Mesodermal cell (in vitro differentiated cells): Measurements from ENCODE around the gene EIF4B.
"Not testable (repeated sequence)": the region's sequence is repeated elsewhere in the genome, so short reads cannot be mapped to it uniquely, and the experiment has no call there.

ENCODE experiments used
- H3K27ac ChIP-seq: 2 replicates; pipeline ENCODE4 v1.7.0; 2013; ENCODE audit warnings: mild to moderate bottlenecking, low read depth, low read length, moderate library complexity; ENCODE audit not compliant: severe bottlenecking
- H3K36me3 ChIP-seq: 2 replicates; pipeline ENCODE4 v1.7.1; 2013; ENCODE audit warnings: mild to moderate bottlenecking, low read length, moderate library complexity; ENCODE audit not compliant: control insufficient read depth, insufficient read depth
- H3K4me1 ChIP-seq: one replicate; pipeline ENCODE4 v1.7.1; 2013; ENCODE audit warnings: mild to moderate bottlenecking, low read length; ENCODE audit not compliant: insufficient read depth, control insufficient read depth, poor library complexity, severe bottlenecking
- H3K4me3 ChIP-seq: 2 replicates; pipeline ENCODE4 v1.7.0; 2013; ENCODE audit warnings: low read length, control low read depth, mild to moderate bottlenecking; ENCODE audit not compliant: insufficient read depth, poor library complexity, severe bottlenecking; ENCODE audit errors: extremely low read depth
- H3K9me3 ChIP-seq: 2 replicates; pipeline ENCODE4 v1.7.1; 2013; ENCODE audit warnings: mild to moderate bottlenecking, low read length, moderate library complexity; ENCODE audit not compliant: control insufficient read depth
- WGBS, 2 experiments: methylation state at CpG; one replicate each; pipeline ENCODE4 v1.1.5; 2013; ENCODE audit warnings: missing lambda C conversion rate in 2 of 2; ENCODE audit not compliant: insufficient coverage in 2 of 2; 5-methylcytosine and 5-hydroxymethylcytosine counted together

The EIF4B gene

DNA sequence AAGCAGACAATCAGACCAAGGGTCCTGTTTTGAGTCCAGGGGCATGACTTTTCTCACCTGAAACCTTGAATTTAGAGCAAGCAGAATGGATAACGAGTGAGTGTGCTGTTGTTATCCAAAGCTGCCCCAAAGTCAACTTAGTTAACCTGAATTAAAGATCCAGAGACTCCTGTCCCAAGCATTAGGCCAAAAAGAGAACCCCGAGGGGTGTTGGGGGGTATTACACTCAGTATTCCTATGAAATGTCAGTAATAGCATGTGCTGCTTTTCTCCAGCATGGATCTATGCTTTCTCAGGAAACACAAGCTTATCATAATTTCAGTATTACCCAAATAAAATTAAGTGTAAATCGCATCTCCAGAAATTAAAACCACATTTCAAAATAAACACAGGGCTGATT is 19.0 kb downstream of the EIF4B start:
- peaks cover 90% of the 10 kb centered on the region for H3K36me3 ChIP-seq
- WGBS, 2 experiments = 100% methylated on average over 1 of the region's 3 CpGs; no CpG with 5 or more reads in 1 of the 2 experiments
- H3K27ac ChIP-seq = no peak overlapping the region
- H3K4me1 ChIP-seq = no peaks in the 10 kb centered on the region
- H3K4me3 ChIP-seq = no peak overlapping the region
- H3K9me3 ChIP-seq = no peaks in the 10 kb centered on the region

GRCh38 chr12:53027014-53027413 is 20.8 kb downstream of the EIF4B start:
- H3K36me3 ChIP-seq = peaks cover 93% of the 10 kb centered on the region
- not testable (repeated sequence) for H3K4me1 ChIP-seq, H3K4me3 ChIP-seq, H3K27ac ChIP-seq, H3K9me3 ChIP-seq
- WGBS, 2 experiments = 85 to 86% methylated on average over 7 to 9 of the region's 13 CpGs

- H3K4me1 ChIP-seq = peaks cover 14% of the 10 kb centered on the region
- WGBS, 2 experiments = no CpG with 5 or more reads among the region's 3 CpGs
- no peaks in the 10 kb centered on the region for H3K9me3 ChIP-seq
- H3K4me3 ChIP-seq = no peak overlapping the region
- peaks cover 92% of the 10 kb centered on the region for H3K36me3 ChIP-seq
- H3K27ac ChIP-seq = no peak overlapping the region
These were observed 25.4 kb downstream of the EIF4B start for GRCh38 chr12:53031616-53032015.

GRCh38 chr12:53033832-53034231 is 27.6 kb downstream of the EIF4B start:
- WGBS, 2 experiments = 80 to 97% methylated on average over 1 to 8 of the region's 10 CpGs
- peaks cover 91% of the 10 kb centered on the region for H3K36me3 ChIP-seq
- not testable (repeated sequence) for H3K9me3 ChIP-seq, H3K4me3 ChIP-seq
- H3K27ac ChIP-seq = peak overlapping the region; percentile 33
- peaks cover 14% of the 10 kb centered on the region for H3K4me1 ChIP-seq

GRCh38 chr12:53034459-53034858 is 28.2 kb downstream of the EIF4B start:
- peak overlapping the region; percentile 33 for H3K27ac ChIP-seq
- no peaks in the 10 kb centered on the region for H3K9me3 ChIP-seq
- H3K4me1 ChIP-seq = peaks cover 14% of the 10 kb centered on the region
- H3K4me3 ChIP-seq = no peak overlapping the region
- WGBS, 2 experiments = 86 to 94% methylated on average over 3 to 6 of the region's 8 CpGs
- peaks cover 91% of the 10 kb centered on the region for H3K36me3 ChIP-seq

DNA sequence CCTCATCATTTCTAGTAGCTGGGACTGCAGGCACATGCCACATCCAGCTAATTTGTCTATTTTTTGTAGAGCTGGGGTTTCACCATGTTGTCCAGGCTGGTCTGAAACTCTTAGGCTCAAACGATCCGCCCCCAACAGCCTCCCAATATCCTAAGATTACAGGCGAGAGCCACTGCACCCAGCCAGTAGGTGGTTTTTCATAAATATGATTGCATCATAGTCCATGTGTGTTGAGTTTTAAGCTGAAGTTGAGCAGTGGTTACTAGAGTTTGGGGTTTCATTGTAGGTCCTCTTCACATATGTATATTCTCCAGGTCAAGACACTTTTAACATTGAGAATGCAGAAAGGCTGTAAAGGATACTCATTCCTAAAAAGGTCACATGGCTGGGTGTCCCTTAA is 30.5 kb downstream of the EIF4B start:
- Histone ChIP-seq H3K9me3 (no peaks in the 10 kb centered on the region), H3K4me3 (no peak overlapping the region), H3K4me1 (peaks cover 11% of the 10 kb centered on the region), H3K36me3 (peaks cover 91% of the 10 kb centered on the region), H3K27ac (peak overlapping the region; percentile 16)
- WGBS, 2 experiments = 100% methylated on average over 3 of the region's 3 CpGs; no CpG with 5 or more reads in 1 of the 2 experiments

- Histone ChIP-seq H3K36me3 (peaks cover 71% of the 10 kb centered on the region), H3K4me3 (no peak overlapping the region), H3K27ac (no peak overlapping the region), H3K4me1 (peaks cover 12% of the 10 kb centered on the region), H3K9me3 (no peaks in the 10 kb centered on the region)
- no CpG with 5 or more reads among the region's 4 CpGs for whole genome bisulfite sequencing, 2 experiments
These were observed 33.6 kb downstream of the EIF4B start for GRCh38 chr12:53039851-53040250.

DNA sequence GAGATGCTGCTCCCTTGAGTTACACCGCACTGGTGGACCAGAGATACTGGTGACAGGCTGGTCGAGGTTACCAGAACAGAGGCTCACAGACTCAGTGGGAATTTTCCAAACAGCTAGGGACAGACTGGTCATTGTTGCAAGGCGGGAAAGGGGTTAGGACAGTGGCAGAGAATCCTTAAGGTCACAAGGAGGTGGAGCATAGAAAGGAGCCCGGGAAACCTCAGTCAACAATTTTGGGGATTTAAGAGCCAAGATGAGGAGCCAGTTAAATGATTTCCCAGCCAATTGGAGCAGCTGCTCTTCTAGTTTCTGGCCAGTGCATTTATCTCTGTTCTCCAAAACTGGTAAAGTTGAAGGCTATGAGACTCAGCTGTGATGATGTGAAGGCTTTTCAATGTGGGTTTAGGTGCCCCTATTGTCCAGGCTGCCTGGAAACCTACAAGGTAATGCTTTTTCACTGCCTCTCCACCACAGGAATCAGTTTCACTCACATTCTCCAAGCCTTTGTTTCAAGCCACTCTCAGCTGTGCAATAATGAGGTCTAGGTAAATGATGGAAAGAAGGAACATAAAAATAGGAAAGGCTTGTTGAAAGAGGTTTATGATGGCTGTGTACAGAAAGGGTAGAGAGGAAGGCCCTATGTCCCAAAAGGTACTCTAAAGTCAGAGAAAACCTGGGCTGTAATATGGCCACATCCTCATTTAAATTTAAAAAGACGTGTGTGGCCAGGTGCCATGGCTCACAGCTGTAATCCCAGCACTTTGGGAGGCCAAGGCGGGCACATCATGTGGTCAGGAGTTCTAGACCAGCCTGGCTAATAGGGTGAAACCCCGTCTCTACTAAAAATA is 36.6 kb downstream of the EIF4B start:
- 72 to 84% methylated on average over 4 to 6 of the region's 7 CpGs for WGBS, 2 experiments

DNA sequence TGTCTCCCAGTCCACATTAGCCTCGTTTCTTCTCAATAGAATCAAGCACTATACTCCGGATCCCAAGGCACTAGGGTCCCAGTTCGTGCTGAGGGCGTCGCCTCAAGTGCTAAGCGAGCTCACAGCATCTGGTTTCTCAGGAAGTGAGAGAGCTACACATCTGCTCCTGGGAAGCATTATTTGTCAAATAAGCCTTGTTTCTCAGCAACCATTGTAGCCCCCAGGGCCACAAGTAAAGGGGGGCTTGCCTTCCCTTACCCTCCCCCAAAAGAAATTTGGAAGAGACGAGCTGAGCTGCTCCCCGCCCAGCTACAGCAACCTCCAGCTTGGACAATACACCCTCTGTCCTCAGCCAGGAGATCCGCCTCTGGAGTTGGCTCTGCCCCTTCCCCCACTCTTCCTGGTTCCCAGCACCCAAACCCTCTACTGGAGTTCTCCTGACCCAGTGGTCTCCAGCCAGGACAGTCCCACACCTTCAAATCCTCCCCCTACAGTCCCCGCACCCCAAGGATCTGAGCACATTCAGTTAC is 37.9 kb downstream of the EIF4B start:
- H3K36me3 ChIP-seq = peaks cover 30% of the 10 kb centered on the region
- WGBS, 2 experiments = 61 to 65% methylated on average over 9 to 10 of the region's 10 CpGs
- no peak overlapping the region for H3K4me3 ChIP-seq
- peaks cover 38% of the 10 kb centered on the region for H3K4me1 ChIP-seq
- no peaks in the 10 kb centered on the region for H3K9me3 ChIP-seq
- peak overlapping the region; percentile 75 for H3K27ac ChIP-seq

More for the DNA sequence above, 36.6 kb downstream of the EIF4B start:
- Histone ChIP-seq H3K9me3 (no peaks in the 10 kb centered on the region), H3K4me1 (peaks cover 25% of the 10 kb centered on the region), H3K4me3 (no peak overlapping the region), H3K27ac (peak overlapping the region; percentile 67), H3K36me3 (peaks cover 42% of the 10 kb centered on the region)

DNA sequence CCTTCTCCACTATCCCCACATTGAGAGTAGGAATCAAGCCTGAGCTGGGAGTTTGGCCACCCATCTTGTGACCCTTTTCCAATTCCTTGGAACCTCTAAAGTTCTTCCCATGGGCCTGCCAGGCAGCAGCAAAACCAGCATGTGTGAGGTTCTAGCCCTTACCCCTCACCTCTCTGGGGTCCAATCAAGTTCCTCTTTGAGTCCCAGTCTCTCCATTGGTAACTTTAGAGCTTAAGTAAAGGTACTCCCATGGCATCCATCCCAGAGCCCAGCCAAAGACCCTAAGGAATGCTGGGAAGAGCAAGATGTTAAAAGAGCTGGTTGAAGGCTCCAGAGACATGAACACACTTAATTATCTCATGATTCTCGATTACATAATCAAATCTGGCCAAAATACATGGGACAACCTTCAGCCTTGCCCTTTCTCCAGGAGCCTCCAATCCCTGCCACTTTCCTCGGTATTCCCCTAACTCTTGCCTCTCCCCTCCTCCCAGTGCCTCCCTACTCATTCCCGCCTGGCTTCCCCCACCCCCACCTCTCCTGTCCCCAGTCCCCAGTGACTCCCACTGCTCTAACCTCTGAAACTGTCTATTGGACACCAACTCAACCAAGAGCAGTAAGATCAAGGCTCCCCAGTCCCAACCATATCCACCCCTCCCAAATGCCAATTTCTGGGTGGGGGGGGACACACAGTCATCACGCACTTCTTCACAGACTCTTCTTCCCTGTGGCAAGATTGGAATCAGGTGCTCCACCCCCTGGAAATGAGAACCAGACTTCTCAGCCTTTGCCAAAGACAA is 38.8 kb downstream of the EIF4B start:
- H3K36me3 ChIP-seq = peaks cover 21% of the 10 kb centered on the region
- H3K4me3 ChIP-seq = no peak overlapping the region
- no peaks in the 10 kb centered on the region for H3K9me3 ChIP-seq
- WGBS, 2 experiments = 67 to 73% methylated on average over 3 to 4 of the region's 4 CpGs
- H3K27ac ChIP-seq = peak overlapping the region; percentile 75
- peaks cover 48% of the 10 kb centered on the region for H3K4me1 ChIP-seq
